Epithelial cell of proximal tubule (primary cell): ENCODE measurements around the gene SLC25A42. TPM values are rescaled to one million over a fixed set of nuclear protein-coding genes. Genes with fewer than 3 reads are reported as not detected.
A peak's percentile ranks its signal among the peaks of the same experiment; 100 is the strongest.

Experiments used
- DNase-seq: peaks from one replicate; pipeline ENCODE4 v3.0.0-alpha.2; 2011; ENCODE audit warnings: low read depth
- H3K4me3 ChIP-seq: 2 replicates; pipeline ENCODE4 v1.5.1; 2011; ENCODE audit warnings: low read depth, mild to moderate bottlenecking, low read length
- total RNA-seq: library from RNA; depleted of rRNA; stranded (reverse); fragments of >200 nt; gene quantifications from 2 replicates; pipeline ENCODE4 v1.2.3, GENCODE V29; 2015
- TF ChIP-seq, protein P1 (sequence below): conservative IDR thresholded peaks from 2 replicates; pipeline ENCODE4 v1.5.1; 2012; ENCODE audit warnings: low read depth, mild to moderate bottlenecking, low read length

The SLC25A42 gene
- total RNA-seq, 1 donor from 2014 or later = 2.9 TPM

GRCh38 chr19:19028526-19028925 is 35.3 kb upstream of the SLC25A42 start:
- H3K4me3 ChIP-seq = no peak overlapping the region
- TF ChIP-seq, protein P1, sequence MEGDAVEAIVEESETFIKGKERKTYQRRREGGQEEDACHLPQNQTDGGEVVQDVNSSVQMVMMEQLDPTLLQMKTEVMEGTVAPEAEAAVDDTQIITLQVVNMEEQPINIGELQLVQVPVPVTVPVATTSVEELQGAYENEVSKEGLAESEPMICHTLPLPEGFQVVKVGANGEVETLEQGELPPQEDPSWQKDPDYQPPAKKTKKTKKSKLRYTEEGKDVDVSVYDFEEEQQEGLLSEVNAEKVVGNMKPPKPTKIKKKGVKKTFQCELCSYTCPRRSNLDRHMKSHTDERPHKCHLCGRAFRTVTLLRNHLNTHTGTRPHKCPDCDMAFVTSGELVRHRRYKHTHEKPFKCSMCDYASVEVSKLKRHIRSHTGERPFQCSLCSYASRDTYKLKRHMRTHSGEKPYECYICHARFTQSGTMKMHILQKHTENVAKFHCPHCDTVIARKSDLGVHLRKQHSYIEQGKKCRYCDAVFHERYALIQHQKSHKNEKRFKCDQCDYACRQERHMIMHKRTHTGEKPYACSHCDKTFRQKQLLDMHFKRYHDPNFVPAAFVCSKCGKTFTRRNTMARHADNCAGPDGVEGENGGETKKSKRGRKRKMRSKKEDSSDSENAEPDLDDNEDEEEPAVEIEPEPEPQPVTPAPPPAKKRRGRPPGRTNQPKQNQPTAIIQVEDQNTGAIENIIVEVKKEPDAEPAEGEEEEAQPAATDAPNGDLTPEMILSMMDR = no peak
- no peak for DNase-seq

DNA sequence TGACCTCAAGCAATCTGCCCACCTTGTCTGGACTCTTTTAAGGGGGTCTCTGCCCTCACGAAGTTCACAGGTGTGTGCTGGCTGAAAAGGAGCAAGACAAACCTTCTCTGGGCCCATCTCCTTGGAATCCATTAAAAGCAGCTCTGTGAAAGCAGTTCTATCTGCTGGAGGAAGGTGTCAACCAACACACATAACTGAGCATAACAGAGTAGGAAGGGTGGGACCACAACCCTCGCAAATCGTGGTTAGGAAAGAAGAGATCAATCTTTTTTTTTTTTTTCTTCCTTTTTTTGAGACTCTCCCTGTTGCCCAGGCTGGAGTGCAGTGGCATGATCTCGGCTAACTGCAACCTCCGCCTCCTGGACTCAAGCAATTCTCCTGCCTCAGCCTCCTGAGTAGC is 31.9 kb upstream of the SLC25A42 start:
- no peak for DNase-seq
- TF ChIP-seq, protein P1 = no peak
- peak overlapping the region; percentile 98 for H3K4me3 ChIP-seq

- TF ChIP-seq, protein P1 = peak; percentile 15
- peak overlapping the region; percentile 98 for H3K4me3 ChIP-seq
- DNase-seq = no peak
These were observed 31.2 kb upstream of the SLC25A42 start for GRCh38 chr19:19032420-19033175.

GRCh38 chr19:19033176-19033425 is 30.7 kb upstream of the SLC25A42 start:
- TF ChIP-seq, protein P1 = no peak
- H3K4me3 ChIP-seq = peak overlapping the region; percentile 98
- no peak for DNase-seq

DNA sequence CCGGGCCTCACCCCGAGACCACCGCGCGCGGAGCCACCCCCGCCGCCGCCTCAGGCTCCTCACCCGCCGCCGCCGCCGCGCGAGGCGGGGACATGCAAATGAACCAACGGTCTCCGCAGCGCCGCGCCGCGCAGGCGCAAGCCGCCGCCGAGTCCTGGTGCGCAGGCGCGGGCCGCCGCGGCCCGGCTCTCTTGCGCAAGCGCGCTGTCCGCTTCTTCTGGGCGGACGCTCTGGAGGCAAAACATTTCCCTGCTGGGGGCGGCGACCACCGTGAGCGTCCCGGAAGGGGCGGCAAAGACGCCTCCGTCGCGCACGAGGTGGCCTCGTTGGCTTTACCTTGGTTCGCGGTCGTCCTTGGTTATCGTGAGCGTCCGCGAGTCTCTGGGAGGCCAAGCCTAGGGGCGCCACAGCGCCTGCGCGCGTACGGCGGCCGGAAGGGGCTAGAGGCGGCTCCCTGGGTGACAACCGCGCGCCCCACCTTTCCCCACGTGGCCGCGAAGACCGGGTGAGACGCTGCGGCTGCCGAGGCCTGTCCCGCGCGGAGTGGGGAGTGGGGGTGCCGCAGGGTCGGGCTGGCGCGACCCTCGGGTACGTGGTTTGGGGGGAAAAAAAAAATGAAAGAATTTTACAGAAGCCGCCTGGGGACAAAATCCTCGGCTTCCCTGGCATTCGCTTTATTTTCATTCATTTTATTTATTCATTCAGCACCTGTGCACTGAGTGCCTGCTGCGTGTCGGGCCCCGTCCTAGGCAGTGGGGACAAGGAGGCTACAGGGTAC is 30.2 kb upstream of the SLC25A42 start, which contains the start of the genes ARMC6 and SUGP2:
Gene ARMC6 (plus strand): TSS at position 178 of the 778 bp plus-strand sequence. CDS start 607 bp downstream, outside the sequence.
Gene SUGP2 (minus strand): TSS at position 92 of the 778 bp plus-strand sequence. CDS start 2,446 bp downstream, outside the sequence.
- H3K4me3 ChIP-seq = peak within 1 kb of the TSS; percentile 98
- no peak for DNase-seq
- TF ChIP-seq, protein P1 = no peak

- peak overlapping the region; percentile 98 for H3K4me3 ChIP-seq
- TF ChIP-seq, protein P1 = no peak
- no peak for DNase-seq
These were observed 29.6 kb upstream of the SLC25A42 start for GRCh38 chr19:19034204-19034624.
